ENCODE measurements around the gene FAM131A.

Gene FAM131A

DNA sequence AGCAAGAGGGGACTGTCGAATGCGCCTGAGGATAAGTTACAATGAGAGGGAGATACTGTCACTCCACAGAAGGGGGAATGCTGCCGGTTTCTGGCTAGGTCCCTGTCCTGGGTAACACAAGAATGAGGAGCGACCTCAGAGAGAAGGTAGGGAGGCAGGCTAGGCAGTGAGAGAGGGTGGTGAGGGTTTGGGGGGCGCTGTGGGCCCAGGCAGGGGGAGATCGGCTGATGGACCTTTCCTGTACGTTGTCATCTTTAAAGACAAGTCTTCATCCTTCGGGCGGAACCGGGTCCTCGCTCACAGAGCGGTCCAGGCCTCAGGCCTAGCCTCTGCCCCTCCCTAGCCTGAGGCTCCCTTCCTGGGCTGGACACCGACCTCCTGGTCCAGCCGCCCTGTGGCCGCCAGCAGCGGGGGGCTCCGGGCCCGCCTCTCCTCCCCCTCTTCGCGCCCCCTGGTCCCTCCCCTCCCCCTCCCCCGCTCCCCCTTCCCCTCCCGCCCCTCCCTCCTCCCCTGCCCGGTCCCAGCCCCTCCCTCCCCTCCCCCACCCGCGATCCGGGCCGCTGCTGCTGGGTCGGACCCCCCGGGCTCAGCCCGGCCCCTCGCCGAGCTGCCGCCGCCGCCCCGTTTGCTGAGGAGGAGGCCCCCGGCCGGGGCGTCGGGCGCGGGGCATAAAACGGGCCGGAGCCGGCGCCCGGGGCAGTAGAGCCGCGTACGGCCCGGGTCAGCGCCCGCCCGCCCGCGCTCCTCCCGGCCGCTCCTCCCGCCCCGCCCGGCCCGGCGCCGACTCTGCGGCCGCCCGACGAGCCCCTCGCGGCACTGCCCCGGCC lies 42.2 kb downstream of the FAM131A start, which contains the start of gene CHRD:
Gene CHRD, plus strand, starts transcription at position 697 of the 827 bp plus-strand sequence. CDS start 265 bp downstream, outside the sequence.
- no peak for DNase-seq

DNA sequence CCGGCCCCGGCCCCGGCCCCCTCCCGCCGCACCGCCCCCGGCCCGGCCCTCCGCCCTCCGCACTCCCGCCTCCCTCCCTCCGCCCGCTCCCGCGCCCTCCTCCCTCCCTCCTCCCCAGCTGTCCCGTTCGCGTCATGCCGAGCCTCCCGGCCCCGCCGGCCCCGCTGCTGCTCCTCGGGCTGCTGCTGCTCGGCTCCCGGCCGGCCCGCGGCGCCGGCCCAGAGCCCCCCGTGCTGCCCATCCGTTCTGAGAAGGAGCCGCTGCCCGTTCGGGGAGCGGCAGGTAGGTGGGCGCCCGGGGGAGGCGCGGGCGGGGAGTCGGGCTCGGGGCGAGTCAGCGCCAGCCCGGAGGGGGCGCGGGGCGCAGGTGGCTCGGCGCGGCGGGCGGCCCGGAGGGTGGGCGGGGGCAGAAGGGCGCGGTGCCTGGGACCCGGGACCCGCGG lies 42.8 kb downstream of the FAM131A start:
- DNase-seq = no peak

DNA sequence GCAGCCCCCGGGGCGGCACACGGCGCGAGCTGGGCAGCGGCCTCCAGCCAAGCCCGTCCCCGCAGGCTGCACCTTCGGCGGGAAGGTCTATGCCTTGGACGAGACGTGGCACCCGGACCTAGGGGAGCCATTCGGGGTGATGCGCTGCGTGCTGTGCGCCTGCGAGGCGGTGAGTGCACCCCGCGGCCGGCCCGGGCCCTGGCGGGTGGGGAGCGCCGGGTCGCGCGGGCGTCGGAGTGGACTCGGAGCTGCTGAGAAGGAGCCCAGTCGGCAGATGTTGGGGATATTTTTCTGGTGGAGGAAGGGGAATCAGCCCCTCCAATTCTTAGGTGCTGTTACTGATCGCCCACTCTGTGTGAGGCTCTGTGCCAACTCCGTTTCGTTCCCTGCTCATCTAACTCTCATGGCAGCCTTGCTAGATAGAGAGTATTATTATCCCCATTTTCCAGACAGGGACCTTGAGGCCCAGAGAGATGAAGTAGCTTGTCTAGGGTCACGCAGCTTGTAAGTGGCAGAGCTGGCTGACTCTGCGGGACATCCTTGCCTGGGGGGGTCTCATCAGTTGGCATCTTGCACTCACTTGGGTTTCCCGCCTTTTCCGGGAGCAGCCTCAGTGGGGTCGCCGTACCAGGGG lies 43.3 kb downstream of the FAM131A start:
- DNase-seq = no peak

GRCh38 chr3:184381261-184382224 lies 44.1 kb downstream of the FAM131A start:
- no peak for DNase-seq

DNA sequence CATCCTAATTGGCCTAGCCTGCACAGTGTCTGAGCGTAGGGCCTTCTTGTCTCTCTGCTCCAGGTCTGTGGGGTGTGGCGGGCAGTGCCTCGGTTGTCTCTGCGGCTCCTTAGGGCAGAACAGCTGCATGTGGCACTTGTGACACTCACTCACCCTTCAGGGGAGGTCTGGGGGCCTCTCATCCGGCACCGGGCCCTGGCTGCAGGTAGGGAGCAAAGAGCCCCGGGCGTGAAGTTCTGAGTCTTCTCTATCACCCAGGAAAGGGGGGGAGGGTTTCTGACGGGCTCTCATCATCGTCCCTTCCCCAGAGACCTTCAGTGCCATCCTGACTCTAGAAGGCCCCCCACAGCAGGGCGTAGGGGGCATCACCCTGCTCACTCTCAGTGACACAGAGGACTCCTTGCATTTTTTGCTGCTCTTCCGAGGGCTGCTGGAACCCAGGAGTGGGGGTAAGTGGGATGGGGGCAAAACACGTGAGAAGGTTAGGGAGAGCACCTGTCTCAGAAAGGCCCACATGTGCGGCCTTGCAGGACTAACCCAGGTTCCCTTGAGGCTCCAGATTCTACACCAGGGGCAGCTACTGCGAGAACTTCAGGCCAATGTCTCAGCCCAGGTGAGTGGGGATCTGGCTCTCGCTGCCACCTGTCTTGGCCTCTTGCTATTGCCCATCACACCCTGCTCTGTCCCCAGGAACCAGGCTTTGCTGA lies 45.1 kb downstream of the FAM131A start:
- DNase-seq = no peak

GRCh38 chr3:184383033-184383740 lies 45.8 kb downstream of the FAM131A start:
- no peak for DNase-seq

DNA sequence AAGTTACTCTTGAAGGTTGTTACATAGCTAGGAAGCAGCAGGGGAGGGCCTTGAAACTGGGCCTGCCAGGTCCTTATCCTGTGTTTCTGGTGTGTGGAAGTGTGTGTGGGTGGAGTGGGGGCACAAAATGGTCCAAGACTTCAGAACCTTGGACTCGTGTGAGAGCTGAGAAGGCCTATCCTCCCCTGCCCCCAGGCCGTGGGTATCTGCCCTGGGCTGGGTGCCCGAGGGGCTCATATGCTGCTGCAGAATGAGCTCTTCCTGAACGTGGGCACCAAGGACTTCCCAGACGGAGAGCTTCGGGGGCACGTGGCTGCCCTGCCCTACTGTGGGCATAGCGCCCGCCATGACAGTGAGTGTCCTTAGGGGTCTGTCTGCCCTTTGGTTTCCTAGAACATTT lies 46.9 kb downstream of the FAM131A start:
- no peak for DNase-seq

DNA sequence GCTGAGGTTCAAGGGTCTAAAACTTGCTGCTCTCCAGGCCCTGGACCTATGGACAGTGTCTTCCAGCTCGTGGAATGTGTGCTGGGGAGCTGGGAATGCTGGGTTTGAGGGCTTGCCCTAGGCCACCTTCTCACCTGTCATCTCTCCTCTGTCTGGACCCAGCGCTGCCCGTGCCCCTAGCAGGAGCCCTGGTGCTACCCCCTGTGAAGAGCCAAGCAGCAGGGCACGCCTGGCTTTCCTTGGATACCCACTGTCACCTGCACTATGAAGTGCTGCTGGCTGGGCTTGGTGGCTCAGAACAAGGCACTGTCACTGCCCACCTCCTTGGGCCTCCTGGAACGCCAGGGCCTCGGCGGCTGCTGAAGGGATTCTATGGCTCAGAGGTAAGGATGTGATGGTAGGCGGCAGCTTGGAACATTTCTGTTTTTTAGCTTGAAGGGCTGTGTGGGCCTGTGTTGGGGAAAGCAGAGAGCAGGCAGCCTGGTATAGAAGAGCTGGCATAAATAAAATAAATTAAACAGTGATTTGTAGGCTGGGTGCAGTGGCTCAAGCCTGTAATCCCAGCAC lies 47.5 kb downstream of the FAM131A start:
- DNase-seq = no peak

- DNase-seq = no peak
These were observed 48.8 kb downstream of the FAM131A start for GRCh38 chr3:184386047-184386806.

- DNase-seq = no peak
These were observed 49.8 kb downstream of the FAM131A start for GRCh38 chr3:184387174-184387714.

GRCh38 chr3:184388164-184388935 lies 51.0 kb downstream of the FAM131A start:
- DNase-seq = no peak

GRCh38 chr3:184388936-184389230 lies 51.5 kb downstream of the FAM131A start:
- DNase-seq = no peak

GRCh38 chr3:184389384-184389783 lies 52.0 kb downstream of the FAM131A start:
- no peak for DNase-seq

DNA sequence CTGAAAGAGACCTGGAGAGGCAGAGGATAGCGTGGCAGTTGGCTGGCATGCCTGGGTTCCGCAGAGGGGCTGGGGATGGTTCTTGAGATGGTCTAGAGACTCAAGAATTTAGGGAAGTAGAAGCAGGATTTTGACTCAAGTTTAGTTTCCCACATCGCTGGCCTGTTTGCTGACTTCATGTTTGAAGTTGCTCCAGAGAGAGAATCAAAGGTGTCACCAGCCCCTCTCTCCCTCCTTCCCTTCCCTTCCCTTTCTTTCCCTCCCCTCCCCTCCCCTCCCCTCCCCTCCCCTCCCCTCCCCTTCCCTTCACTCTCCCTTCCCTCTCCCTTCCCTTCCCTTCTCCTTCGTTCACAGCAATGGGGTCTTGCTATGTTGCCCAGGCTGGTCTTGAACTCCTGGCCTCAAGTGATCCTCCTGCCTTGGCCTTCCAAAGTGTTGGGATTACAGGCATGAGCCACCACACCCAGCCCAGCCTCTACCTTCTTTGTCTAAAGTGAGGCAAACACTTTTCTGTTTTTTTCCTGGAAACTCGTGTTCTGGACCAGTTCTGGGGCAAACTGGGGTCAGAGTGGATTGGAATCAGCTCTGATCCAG lies 52.6 kb downstream of the FAM131A start:
- no peak for DNase-seq

GRCh38 chr3:184391266-184391665 lies 53.9 kb downstream of the FAM131A start:
- no peak for DNase-seq

DNA sequence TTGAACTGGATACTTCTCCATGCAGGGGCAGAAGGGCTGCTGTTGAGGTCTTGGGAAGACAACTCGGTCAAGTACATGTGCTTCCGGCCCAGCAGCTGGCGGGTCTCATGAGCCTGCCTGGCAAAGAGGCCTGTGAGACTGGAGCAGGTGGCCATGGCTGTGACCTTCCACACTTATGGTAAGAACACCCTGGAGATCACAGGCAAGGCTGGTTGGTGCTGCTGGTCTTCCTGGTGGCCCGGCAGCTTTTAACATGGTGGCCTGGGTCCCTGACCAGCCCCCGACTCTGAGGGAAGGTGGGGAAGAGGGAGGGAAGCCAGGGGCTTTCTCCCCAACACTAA lies 57.9 kb downstream of the FAM131A start:
- DNase-seq = peak; percentile 70

Measured in NCI-H524 treated with DMSO at 0.1 percent for 48 hours (cell line).